ENCODE measurements around the gene MELK.
"Not testable (repeated sequence)": the region's sequence is repeated elsewhere in the genome, so short reads cannot be mapped to it uniquely, and the experiment has no call there.

DNA sequence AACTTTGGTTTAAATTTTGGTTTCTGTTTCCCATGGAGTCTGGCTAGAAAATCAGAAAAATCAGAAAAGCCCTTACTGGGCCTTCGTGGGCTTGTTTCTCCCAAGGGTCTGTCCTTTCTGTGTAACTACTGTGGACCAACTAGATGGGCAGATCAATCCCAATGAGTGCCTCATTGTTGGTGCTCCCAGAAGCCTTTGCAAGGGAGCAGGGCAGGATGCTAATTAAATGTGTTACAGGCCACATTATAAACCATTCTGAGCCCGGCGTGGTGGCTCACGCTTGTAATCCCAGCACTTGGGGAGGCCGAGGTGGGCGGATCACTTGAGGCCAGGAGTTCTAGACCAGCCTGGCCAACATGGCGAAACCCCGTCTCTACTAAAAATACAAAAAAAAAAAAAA, 1.4 kb downstream of the MELK start:
- TF ChIP-seq CTCF (IDR thresholded peaks at IDR 0.05; ENCODE audit: extremely low read depth in 1 of 2, insufficient read depth in 1 of 2, low read depth in 1 of 2, low read length in 2 of 2); POLR2AphosphoS5 (IDR thresholded peaks at IDR 0.05; ENCODE audit: insufficient read depth, low read depth, low read length); POLR2A (IDR thresholded peaks at IDR 0.05; ENCODE audit: low read depth, low read length): not testable (repeated sequence)
- TF ChIP-seq, protein P1, sequence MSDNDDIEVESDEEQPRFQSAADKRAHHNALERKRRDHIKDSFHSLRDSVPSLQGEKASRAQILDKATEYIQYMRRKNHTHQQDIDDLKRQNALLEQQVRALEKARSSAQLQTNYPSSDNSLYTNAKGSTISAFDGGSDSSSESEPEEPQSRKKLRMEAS (IDR thresholded peaks at IDR 0.05; ENCODE audit: insufficient read depth, insufficient read length): not testable (repeated sequence)

Measured in endothelial cell of umbilical vein (primary cell).